AG09319 (cell line): ENCODE measurements around the gene LTA.
A peak's percentile ranks its signal among the peaks of the same experiment; 100 is the strongest.

Source experiments
- DNase-seq: peaks from one replicate; pipeline ENCODE4 v3.0.0-alpha.2; 2010; ENCODE audit warnings: low read depth; ENCODE audit errors: extremely low read depth
- CTCF ChIP-seq: IDR thresholded peaks from 2 replicates; pipeline ENCODE4 v1.5.1; 2011; ENCODE audit warnings: low read depth, mild to moderate bottlenecking, inconsistent platforms, low read length, moderate library complexity

The LTA gene

GRCh38 chr6:31597006-31597405 lies 24.9 kb downstream of the LTA start:
- no peak for DNase-seq
- TF ChIP-seq CTCF, result peak; percentile 28

GRCh38 chr6:31607317-31607716 lies 35.2 kb downstream of the LTA start:
- no peak for TF ChIP-seq CTCF
- no peak for DNase-seq

GRCh38 chr6:31609519-31610406 lies 37.7 kb downstream of the LTA start:
- DNase-seq, result no peak
- TF ChIP-seq CTCF, result no peak

GRCh38 chr6:31610968-31611367 lies 38.9 kb downstream of the LTA start:
- peak; percentile 27 for DNase-seq
- TF ChIP-seq CTCF, result no peak

- DNase-seq, result no peak
Observed at GRCh38 chr6:31614075-31614619, 42.1 kb downstream of the LTA start.

GRCh38 chr6:31614684-31615578 lies 42.8 kb downstream of the LTA start, which contains the start of gene AIF1:
Gene AIF1 (plus strand): TSS chr6:31615234. CDS start chr6:31615330, 96 bp downstream.
- no peak for DNase-seq
- TF ChIP-seq CTCF, result no peak

More at GRCh38 chr6:31614075-31614619, 42.1 kb downstream of the LTA start:
- no peak for TF ChIP-seq CTCF
